ENCODE data around the gene SMIM1. TPM values are rescaled to one million over a fixed set of nuclear protein-coding genes. Genes with fewer than 3 reads are reported as not detected.

SMIM1 gene
- total RNA-seq, 1 experiment from 2014 or later: not detected

DNA sequence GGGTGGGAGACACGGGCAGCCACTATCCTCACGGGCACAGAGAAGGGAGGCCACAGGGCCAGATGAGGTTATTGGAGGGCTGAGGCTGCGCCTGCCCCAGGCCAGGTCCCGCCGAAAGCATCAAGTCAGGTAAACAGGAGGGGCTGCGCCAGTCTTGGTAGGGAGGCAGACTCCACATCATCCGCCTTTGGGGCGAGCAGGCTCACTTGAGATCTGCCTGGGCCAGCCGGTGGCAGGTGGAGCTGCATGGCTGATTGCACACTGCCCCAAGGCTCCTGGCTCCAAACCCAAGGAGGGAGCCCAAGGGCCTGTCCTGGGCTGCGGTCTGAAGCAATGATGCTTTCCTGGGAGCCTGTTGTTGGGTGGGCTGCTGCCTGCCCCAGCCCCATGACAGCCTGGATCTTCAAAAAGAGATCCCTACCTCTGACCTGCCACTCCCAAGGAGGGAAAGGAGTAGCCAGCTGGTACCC, 4.6 kb downstream of the SMIM1 start:
- no peak for DNase-seq (ENCODE audit: low read depth)

DNA sequence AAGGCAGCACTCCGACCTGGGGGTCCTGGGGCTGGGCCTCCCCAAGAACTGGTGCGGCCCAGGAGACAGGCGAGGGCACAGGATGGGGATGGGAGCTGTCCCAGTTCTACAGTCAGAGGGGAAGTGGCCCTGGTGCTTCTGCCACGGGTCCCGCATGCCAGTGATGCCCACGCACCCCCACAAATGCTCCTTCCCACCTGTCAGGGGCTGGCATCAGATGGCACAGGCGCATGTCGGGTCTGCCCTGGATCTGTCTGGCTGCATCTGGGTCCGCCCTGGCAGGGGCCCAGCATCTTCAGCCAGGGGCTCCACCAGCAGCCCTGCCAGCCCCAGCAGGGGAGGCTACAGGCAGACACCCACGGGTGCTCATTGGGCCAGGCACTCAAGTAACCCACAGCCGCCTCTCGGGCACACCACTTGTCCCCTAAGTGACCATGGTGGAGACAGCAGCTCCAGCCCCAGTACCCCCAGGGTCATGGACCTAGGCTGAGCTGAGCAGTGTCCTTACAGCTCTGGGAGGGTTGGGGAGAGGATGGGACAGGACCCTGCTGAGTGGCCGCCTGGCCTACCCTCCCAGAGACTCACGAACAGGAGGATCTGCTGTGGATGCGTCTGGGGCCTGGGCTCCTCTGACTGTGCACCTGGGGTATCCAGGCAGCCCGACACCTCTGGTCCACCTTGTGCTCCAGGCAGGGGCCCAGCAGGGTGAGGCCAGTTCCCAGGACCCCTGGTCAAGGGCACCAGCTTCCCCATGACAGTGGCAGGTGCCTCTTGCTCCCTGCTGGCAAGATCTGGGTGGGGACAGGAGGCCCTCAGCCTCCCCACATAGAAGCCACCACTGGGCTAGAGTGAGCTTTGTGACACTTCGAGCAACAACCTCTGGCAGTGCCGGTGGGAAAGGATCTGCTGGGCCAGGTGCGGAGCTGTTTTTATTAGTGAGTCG, 5.4 kb downstream of the SMIM1 start:
- no peak for DNase-seq (ENCODE audit: low read depth)

DNA sequence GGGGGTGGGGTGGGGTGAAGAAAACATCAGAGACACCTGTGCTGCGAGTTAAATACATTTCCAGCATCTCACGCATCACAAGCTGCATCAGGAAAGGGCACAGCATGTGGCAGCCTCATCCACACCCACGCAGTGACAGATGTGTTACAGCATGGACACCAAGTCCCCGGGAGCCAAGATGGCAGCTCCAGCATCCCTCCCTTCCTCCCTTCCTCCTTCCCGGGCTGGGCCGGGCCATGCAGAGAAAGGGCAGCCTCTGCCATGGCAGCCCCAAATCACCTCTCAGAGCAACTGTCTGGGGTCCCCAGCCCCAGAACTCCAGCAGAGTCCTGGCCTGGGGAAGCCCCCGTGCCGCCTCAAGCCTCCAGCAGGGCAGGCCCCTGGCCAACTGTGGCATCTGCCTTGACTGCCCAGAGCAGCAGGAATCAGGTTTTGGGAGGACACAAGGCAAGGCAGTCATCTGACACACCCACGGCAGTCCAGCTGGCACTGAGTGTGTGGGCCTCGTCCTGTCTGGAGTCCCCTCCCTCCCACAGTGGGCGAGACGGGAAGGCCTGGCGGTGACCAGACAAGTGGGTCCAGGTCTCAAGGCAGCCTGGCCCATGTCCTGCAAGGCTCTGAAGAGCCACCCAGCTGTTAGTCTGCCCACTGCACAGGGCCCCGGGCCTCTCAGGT, 6.2 kb downstream of the SMIM1 start:
- no peak for DNase-seq (ENCODE audit: low read depth)

DNA sequence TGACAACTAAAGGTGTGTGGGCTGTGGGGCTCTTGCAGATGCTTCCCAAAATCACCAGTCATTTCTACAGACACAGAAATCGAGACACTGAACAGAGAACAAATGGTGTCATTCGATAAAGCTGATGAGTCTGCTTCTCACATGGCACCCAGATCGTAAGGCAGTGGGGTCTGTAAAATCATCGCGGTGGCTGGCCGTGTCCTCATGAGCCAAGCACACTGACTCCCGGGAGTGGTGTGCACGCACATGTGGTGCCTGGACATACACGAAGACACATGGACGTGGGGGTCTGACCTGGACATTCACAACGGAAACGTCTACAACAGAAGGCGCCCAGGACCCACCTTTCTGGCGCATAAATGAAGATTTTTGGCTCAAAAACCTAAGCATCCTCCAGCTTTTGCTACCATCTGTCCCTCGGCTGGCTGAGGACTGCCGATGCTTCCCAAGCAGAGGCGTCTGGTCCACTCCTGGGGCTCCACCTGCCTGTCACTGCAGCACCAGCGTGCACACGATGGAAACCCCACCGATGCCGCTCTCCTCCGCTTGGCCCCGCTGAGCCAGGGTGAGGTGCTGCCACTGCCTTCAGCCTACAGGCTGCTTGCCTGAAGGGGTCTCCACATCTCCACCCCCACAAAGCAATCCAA, 6.8 kb downstream of the SMIM1 start:
- DNase-seq (ENCODE audit: low read depth): no peak

DNA sequence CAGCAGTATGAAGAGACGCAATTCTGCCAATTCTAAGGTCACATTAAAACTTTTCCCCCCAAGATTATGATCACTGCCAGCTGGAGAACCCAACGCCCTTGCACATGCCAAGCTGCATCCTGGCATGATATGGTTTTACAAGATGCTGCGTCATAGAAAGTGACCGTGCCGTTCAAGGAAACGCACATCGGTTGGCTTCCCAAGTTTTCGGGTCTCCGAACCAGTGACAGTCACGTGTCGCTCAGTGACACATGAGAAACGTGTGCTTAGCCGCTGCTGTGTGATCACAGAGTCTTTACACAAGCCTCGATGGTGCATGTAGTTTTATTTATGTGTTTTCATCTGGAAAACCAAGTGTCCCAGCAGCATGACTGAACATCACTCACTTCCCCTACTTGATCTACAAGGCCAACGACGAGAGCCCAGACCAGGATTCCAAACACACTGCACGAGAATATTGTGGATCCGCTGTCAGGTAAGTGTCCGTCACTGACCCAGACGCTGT, 7.4 kb downstream of the SMIM1 start:
- DNase-seq (ENCODE audit: low read depth): no peak

DNA sequence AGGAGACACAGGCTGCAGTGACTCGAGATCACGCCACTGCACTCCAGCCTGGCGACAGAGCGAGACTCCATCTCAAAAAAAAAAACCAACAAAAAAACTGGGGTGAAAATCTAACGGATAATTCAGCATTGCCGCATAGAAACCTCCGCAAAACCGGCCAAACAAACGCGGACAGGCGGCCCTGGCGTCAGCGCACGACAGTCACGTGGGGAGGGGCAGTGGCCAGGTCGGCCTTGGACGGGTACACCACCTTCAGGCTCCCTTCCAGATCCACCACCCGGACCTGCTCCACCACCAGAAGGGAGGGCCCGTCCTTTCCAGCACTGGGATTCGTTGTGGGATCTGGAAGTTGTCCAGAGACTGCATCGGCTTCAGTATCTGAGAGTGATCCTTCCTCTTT, 8.4 kb downstream of the SMIM1 start:
- no peak for DNase-seq (ENCODE audit: low read depth)

DNA sequence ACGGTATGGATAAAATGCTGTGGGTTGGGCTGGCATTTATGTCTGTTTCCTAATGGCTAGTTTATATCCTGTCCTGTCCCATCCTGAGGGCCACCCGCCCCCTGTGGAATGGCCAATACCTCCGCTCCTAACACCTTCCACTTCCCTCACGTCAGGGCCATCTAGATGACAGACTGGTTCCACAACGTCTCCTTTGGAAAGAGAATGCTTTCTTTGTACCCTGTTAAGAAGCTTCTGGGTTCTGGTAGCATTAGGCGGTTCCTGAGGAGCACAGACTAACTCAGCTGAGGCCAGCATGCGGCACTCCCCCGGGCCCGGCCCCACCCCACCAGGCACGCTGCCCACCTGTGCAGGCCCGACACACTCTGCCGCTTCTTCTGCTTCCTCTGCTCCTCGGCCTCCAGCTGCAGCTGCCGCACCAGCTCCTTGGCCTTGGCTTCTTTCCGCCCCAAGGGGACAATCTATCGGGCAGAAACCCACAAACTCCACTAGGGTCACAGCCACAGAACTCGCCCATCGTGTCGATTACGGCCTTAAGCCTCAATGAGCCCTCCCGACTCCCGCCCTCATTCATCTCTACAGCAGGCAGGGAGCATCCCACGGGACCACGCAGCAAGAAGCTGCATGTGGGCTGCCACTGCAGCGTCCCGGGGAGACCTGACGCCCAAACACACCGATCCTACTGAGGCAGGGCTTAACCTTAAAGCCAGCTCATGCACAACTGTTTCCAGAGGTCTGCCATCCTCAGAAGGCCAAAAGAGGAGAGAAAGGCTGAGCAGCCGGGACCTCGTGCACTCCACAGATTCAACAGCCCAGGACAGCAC, 11.3 kb downstream of the SMIM1 start:
- DNase-seq (ENCODE audit: low read depth): no peak

DNA sequence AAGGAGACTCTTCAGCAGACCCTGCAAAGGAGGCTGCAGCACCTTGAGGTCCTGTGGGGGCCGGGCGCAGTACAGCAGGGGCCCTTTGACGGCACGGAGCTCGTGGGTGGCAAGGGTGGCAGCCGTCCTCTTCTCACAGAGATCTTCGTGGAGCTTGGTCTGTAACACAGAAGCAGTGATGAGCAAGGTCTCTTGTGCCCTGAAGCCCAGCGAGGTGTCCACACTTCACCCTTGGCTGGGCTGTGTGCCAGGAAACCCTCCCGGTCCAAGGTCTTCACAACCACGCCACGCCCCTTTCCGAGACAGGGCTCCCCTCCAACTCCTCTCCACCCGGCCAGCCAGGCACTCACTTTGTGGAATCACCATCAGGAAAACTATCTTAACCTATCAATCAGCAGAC, 12.5 kb downstream of the SMIM1 start:
- no peak for DNase-seq (ENCODE audit: low read depth)

DNA sequence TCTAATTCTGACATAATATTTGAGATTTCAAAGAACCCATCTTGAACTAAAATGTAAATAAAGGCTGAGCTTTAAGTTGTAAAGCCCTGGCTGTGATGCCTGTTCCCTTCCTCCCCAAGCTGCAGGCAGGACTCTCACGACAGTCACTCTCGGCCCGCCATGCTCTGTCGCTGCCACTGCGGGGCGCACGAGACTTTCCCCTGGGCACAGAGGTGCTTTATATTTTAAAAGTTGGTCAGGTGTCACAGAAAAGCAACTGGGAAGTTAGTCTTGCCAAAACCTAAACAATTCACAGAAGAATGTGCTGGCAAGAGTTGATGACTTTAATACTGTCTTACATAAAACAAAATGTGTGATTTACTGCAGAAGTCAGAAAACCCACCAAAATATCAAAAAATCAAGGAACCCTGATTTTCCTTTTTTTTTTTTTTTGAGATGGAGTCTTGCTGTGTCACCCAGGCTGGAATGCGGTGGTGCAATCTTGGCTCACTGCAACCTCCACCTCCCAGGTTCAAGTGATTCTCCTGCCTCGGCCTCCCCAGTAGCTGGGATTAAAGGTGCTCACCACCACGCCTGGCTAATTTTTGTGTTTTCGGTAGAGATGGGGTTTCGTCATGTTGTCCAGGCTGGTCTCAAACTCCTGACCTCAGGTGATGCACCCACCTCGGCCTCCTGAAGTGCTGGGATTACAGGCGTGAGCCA, 13.1 kb downstream of the SMIM1 start:
- no peak for DNase-seq (ENCODE audit: low read depth)

DNA sequence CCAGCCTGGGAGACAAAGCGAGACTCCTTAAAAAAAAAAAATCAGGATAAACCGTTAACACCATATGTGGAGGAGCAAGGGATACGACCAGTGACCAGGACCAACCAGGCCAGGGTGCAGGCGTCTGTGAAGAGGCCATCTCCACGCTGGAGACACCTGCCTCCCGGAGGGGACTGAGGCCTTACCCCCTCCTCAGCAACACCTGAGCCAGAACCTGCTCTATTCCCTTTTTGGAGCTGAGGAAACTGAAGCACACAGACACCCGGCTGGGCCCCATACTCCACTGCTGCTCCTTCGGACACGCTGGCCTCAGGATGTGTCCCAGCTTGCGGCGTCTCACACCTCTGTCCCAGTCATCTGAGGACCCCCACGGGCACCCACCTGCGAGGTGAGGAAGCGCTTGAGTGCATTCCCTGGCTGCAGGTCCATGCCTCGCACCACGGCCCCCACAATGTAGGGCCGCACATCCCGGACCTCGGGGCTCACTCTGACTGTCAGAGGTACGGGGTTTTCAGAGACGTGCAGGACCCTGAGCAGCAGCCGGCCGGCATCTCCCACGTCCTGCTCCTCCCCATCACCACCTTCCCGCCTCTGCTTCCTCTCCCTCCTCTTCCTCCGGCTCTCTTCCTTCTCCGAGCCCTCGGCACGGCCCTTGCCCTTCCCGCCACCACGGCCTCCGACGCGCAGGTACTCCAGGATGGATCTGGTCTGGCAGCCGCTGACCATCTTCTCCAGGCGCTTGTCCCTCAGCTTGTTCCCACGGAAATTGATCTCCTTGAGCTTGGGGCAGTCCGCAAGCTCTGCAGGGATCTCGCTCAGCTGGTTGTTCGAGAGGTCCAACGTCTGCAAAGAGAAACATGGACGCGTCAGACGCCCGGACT, 14.2 kb downstream of the SMIM1 start:
- DNase-seq (ENCODE audit: low read depth): no peak

DNA sequence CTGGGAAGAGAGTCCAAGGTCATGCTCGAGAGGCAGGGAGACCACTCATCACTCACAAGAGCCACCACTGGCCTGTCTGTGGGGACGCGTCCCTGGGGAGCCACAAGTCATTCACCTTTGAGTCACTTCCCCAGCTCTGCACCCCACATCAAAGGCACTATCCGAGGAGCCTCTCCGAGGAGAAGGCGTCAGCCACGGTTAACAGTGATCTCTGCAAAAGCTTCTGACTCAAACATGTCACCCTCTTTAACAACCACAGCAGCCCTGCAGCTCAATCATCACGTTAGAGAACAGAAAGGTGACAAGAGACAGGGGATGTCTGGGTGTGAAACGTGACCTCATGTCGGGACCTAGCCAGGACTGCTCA, 14.8 kb downstream of the SMIM1 start:
- DNase-seq (ENCODE audit: low read depth): no peak

DNA sequence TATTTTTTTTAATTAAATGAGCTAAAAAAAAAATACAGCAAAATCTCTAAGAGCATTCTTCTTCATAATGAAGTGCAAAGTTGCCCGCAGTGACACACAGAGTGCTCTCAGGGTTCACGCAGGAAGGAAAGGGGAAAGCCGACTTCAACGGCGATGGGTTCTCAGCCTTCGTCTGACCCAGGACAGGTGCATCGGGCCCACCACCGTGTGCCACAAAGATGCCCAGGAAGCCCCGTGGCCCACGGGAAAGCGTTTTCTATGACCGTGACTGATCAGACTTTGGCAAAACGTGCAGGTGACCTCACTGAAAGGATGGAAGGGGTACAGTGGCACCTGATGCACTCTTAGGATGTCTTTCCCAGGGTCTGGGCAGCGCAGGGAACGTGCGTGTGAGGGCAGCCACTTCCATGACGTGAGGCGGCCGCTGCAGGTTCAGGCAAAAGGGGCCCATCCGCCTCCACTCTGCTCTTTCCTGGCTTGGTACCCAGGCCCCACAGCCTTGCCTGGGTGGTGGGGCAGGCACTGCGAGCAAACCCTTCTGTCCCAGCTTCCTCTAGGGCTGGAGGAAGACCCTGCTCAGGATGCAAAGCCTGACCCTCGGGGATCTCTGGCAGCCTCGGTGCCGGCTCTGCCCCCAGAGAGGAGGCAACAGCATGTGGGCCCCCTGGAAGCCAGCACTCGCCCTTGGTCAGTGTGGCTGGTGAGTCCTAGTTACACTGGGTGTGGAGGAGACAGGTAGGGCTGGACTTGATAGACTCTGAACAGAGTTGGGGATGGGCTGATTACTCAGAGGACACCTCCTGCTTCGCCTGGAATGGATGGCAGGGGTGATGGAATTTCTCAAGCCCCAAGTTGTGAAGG, 15.4 kb downstream of the SMIM1 start:
- DNase-seq (ENCODE audit: low read depth): no peak

DNA sequence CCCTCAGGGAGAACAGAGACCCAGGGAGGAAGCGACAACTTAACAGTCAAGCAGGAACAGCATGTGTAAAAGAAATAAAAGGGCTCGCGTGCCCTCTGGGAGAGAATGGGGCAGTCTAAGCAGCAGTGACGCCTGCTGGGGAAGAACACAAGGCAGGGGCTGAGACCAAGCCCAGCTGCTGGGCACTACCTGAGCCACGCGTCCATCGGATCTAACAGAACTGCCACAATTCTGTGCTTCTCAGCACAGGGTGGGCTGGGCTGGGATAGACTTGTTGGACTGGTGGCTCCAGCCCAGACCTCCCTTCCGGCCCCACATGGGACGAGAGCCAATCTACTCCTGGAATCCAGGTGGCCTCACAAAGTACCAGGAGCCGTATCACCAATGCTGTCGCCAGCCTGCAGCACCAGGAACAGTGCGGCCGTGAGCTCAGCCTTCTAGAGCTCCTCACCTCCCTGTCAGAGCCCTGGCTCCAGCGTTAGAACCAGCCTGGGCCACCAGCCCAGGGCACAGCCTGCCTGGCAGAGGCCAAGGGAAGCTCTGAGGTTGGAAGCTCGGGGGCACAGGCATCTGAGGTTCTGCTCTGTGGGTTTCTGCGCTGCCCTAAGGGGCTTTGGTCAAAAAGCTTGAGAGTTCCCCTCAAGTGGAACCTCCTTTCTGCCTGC, 16.3 kb downstream of the SMIM1 start:
- no peak for DNase-seq (ENCODE audit: low read depth)

DNA sequence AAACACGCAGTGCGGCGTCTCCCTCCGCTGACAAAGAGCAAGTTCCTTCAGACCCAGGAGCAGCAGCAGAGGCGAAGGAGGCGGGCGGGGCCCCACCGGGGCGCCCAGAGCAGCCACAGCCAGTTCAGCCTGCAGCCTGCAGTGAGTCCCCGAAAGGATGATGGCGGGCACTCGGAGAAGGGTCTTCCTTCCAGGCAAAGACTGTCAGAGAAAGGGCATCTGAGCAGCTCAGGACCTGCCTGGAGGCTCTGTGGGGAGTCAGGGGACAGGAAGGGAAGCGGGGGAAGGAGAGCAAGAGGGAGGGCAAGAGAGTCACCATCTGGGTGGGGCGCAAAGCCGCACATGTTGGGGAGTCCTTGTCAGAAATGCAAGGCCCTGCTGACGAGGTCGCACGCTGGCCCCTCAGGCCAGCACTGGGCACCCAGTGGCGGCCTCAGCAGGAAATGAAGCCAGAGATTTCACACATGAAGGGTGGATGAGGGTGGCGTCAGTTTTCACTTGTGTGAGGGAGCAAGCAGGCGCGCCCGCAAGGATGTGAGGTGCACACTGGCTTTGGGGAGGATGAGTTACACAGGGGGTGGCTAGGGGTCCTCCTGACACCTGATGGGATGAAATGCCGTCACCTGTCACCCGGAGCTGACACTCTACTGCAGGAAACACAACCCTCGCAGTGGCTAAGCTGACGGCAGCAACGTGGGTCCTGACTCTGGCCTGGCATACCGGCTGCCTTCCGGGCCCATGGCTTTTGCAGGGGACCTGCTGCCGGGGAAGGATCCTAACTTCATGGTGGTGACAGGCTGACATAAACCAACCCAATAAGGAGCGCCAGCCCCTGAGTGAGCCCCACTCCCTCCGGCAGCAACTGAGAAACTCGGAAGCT, 17.1 kb downstream of the SMIM1 start:
- DNase-seq (ENCODE audit: low read depth): no peak

DNA sequence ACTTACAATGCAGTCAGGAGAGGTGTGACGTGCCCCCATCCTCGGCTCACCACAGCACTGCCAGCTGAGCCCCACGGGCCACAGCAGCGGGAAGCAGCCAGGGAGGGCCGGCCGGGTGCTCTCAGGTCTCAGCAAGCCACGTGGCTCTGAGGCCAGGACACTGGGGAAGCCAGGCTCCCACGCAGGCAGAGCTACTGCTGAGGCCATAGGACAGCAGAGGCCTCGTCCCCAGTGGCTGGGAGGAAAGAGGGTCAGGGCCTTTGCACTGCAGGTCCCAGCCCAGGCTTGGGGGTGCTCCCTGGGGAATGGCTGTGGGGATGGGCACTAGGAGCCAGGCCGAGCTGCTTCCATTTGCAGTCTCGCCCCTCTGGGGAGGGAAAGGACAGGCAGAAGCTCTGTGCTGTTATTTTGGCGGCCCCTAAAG, 18.0 kb downstream of the SMIM1 start:
- DNase-seq (ENCODE audit: low read depth): no peak

DNA sequence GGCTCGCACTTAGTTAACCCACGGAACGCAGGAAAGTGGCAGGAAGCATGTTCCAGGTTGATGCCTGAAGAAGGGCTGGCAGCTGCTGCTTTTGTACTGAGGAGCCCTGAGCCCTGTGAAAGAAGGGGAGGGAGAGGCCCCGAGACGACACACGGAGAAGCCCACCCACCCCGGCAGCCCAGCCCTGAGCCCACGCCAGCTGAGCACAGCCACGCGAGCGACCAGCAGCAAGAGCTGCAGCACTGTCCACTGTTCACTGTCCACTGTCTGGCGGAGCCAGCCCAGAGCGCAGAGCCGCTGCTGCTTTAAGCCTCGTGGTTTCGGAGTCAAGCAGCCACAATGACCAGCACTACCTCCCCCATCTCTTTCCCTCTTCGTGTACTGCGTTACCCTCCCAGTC, 18.4 kb downstream of the SMIM1 start:
- DNase-seq (ENCODE audit: low read depth): no peak
